GM18508 (cell line): ENCODE results near the gene RAB26.
"Not testable (repeated sequence)": the region's sequence is repeated elsewhere in the genome, so short reads cannot be mapped to it uniquely, and the experiment has no call there.

ENCODE experiments used
- ATAC-seq: cut with Tn5 transposase; IDR thresholded peaks from one replicate; pipeline ENCODE4 v1.9.1; 2021; ENCODE audit warnings: moderate number of reproducible peaks; ENCODE audit not compliant: insufficient read depth, unreplicated experiment

Gene RAB26

GRCh38 chr16:2135770-2136490 lies 12.5 kb upstream of the RAB26 start, which contains the start of gene PKD1:
PKD1 (minus strand) TSS chr16:2135898; CDS start chr16:2135689, 209 bp downstream.
- ATAC-seq, result not testable (repeated sequence)

GRCh38 chr16:2142942-2143877 lies 5.2 kb upstream of the RAB26 start:
- ATAC-seq, result no peak

GRCh38 chr16:2143878-2144485 lies 4.4 kb upstream of the RAB26 start:
- ATAC-seq, result no peak

- ATAC-seq, result no peak
Measured at GRCh38 chr16:2145843-2146242, 2.6 kb upstream of the RAB26 start.

- ATAC-seq, result no peak
Measured at GRCh38 chr16:2147378-2147777, 1.0 kb upstream of the RAB26 start.

- ATAC-seq, result no peak
Measured at GRCh38 chr16:2148714-2149629, 547 bp downstream of the RAB26 start.

- ATAC-seq, result no peak
Measured at GRCh38 chr16:2149630-2150417, 1.4 kb downstream of the RAB26 start.

GRCh38 chr16:2150418-2151187 lies 2.2 kb downstream of the RAB26 start:
- no peak for ATAC-seq

GRCh38 chr16:2151188-2152091 lies 3.0 kb downstream of the RAB26 start:
- no peak for ATAC-seq

- no peak for ATAC-seq
Measured at GRCh38 chr16:2152695-2153506, 4.5 kb downstream of the RAB26 start.

- ATAC-seq, result no peak
Measured at GRCh38 chr16:2154533-2155090, 6.2 kb downstream of the RAB26 start.

- peak; percentile 72 for ATAC-seq
Measured at GRCh38 chr16:2155091-2155950, 6.9 kb downstream of the RAB26 start, which contains the start of gene TRAF7. TRAF7 (plus strand) TSS chr16:2155782; CDS start chr16:2163921, 8,139 bp downstream.

GRCh38 chr16:2155977-2156848 lies 7.8 kb downstream of the RAB26 start:
- ATAC-seq, result no peak

- ATAC-seq, result no peak
Measured at GRCh38 chr16:2156849-2157224, 8.4 kb downstream of the RAB26 start.
